ENCODE measurements around the gene TCHP.

GRCh38 chr12:109871668-109872314, 28.3 kb upstream of the TCHP start:
- no peak for TF ChIP-seq CTCF (IDR thresholded peaks at IDR 0.05; ENCODE audit: borderline replicate concordance, extremely low read depth, low read length, poor library complexity, severe bottlenecking)
- TF ChIP-seq EZH2 (IDR thresholded peaks at IDR 0.05; ENCODE audit: borderline replicate concordance, low read depth, low read length, severe bottlenecking): no peak
